Right hindlimb (tissue), 1 donor: ENCODE results near the gene SLC7A8.

Experiments
- DNase-seq: peaks from one replicate; pipeline ENCODE4 v3.0.0-alpha.2; 2018

The SLC7A8 gene

DNA sequence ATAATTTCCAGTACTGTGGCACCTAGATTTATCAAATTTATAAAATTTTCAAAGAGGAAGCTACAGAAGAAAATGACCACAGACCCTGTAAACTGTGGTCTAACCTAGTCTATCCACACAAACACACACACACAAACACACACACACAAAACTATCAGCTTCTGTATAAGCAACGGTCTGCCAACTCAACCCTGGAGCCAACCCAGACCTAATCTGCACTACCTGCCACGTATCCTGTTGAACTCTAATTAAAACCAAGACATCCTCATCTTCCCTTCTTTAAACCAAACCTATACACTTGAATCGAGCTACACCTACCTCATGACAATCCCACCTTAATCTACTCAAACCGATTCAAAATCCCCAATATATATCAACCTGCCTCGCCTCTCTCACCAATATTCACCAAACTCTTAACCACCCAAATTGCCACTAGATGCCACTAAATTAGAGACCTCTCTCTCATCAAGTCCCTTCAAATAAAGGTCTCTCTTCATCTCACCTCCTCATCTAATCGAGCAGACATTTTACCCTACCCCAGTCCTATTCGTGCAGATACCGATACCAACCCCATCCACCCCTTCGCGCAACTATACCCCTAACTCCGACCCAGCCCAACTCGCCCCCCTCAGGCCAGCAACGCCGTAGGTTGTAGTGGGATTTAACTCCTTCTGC is 89.3 kb downstream of the SLC7A8 start:
- no peak for DNase-seq

DNA sequence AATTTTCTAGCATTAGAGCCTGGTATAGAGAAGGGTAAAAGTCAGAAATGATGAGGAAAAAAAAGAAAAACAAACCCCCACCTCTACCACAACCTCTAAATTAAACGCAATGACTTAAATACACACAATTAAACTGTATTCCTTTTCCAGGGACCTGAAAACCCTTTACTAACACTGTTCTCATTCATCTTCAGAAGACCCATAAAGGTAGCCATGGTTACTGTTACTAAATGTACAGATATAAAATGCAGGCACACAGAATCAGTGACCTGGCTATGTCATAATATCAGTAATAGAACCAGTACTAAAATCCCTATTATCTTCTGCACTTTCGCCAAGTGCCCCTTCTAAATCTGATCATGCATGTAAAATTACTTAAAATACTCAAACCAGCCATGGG is 89.9 kb downstream of the SLC7A8 start:
- no peak for DNase-seq

DNA sequence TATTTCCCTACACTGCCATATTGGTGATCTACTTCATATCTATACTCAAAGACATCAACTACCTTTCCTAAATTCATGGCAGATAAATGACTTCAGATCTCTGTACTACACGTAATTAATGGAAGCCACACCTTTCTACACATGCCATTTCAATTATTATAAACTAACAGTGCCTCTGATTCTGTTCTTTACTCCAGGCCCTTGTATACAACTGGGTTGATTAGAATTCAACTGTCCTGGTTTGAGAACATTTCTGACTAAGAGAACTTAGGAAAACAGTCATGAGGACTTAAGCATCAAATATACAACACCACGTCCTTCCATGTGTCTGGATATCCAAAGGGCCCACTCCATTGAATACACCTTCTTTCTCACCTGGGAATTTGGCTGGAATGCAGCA is 90.4 kb downstream of the SLC7A8 start:
- no peak for DNase-seq

DNA sequence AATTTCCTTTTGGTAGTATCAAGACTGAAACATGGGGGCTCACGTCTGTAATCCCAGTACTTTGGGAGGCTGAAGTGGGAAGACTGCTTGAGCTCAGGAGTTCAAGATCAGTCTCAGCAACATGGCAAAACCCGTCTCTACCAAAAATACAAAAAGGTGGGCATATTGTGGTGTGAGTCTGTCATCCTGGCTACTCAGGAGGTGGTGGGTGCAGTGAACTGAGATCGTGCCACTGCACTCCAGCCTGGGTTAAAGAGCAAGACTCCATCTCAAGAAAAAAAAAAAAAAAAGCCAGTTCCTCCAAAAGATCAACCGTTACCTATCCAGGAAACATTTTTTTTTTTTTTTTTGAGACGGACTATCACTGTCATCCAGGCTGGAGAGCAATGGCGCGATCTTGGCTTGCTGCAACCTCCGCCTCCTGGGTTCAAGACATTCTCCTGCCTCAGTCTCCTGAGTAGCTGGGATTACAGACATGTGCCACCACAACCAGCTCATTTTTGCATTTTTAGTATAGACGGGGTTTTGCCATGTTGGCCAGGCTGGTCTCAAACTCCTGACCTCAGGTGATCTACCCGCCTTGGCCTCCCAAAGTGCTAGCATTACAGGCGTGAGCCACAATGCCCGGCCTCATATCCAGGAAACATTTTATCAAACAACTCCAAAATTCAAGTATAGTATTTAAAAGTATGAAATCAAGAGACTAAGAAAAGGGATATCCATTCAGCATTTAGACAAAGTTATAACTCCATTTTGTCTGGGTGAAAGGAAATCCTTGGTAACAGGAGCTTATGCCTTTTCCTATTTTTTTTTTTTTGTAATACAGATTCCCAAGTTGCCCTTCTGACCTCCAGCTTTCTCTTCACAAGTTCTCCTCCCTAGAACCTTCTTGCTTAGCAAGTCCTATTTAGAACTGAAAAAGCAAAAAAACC is 91.9 kb downstream of the SLC7A8 start:
- DNase-seq: no peak

DNA sequence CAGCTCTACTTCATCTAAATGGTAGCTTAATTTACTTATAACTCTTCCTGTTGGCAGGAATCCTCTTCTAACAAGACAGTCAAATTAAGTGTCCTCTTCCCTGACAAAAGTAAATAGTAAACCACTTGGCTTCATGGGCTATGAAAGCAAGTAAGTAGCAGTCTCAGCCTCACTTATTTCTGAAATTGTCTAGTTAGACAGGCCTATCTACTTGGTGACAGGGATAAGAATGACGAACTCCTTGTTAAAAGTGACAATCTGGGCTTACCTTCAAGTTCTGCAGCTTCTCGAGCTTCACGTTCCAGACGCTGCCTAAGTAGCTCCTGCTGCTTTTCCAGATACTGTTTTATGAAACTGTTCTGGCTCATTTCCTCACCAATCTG is 93.2 kb downstream of the SLC7A8 start:
- no peak for DNase-seq

DNA sequence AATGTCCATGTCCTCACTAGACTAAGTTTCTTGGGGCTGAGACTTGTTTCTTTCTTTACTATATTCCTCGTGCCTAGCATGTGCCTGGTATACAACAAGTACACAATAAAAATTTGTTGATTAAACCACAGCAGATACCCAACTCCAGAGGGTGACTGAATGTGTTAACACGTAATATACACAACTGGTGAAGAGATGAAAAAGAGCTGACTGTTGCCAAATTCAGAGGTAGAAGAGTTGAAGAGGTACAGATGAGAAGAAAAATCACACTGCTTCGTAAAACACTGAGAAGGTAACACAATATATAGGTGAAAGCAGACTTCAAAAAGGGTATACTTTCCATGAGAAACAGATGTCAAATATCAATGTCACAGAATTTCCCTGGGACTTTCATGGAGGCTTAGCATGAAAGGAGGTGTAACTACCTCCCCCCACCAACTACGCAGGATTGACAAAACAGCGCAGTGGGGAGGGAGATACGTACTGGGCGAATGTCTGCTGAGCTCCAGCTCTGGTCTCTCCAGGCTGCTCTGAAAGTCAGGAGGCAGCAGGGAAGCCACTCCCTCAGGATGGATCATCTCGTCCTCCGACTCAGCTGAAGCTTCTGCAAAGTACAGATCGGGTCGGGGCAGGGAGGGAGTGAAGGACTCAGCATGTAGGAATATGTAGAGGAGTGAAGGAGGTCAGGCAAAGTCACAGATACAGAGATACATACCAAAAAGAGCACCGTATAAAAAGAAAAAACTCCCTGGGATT is 93.8 kb downstream of the SLC7A8 start:
- DNase-seq: no peak

DNA sequence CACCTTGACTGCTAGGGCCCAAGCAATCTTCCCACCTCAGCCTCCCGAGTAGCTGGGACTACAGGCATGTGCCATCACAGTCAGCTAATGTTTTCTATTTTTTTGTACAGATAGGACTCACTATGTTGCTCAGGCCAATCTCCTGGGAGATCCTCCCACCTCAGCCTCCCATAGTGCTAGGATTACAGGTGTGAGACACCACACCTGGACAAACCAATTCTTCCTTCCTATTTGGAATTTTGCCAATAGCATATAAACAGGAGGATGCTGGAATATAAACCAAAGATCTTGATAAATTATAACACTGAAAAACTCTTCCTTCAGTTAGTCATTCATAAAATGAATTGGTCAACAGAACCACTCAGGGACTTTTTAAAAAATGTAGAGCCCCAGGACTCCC is 96.9 kb downstream of the SLC7A8 start:
- no peak for DNase-seq

DNA sequence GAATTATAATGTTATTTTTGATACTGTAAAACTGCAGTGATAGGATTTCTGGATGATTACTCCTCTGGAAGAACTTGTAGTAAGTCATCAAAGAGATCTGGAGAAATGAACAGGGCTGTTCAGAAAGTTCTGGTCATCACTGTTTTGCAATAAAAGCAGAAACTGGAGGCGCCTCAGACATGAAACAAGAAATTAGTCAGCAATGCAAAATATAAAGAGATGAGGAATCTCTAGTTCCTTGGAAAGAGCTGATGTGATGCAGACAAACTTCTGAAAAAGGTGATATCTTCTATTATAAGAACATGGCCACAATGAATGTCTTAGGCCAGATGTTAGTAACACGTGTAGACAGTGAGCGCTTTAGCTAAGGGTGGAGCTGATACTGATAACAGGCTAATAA is 98.0 kb downstream of the SLC7A8 start:
- DNase-seq: no peak

DNA sequence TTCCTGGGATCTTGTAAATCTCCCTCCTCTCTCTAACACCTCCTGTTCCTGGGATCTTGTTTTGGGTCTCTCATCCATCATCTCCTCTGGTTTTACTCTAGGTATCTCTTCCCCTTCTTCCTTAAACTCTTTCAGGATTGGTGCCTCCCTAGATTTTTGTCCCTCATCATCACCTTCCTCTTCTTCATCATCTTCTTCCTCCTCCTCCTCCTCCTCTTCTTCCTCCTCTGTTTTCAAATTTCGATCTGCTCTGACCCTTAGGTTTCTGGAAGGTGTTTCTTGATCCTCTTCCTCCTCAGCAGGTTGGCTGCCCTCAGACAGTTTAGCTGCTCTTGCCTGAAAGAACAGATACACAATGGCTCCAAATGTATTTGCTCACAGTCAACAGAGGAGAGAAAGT is 103.0 kb downstream of the SLC7A8 start:
- DNase-seq: no peak

DNA sequence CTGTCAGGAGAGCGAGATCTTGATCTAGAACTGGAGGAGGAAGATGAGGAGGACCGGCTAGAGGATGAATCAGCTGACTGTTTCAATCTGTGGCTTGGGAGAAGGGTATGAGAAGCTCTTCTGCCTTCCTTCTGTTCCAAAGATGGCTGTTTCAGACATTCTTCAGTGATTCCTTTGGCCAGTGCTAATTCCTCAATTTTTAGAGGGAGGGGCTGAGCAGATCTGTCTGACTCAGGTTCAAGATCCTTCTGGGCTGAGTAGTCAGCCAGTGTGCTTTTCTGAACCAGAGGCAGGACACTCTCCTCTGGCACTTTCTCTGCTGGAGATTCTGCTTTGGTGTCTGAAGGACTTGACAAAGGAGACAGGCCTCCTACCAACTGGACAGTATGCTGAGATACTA is 103.7 kb downstream of the SLC7A8 start:
- no peak for DNase-seq

DNA sequence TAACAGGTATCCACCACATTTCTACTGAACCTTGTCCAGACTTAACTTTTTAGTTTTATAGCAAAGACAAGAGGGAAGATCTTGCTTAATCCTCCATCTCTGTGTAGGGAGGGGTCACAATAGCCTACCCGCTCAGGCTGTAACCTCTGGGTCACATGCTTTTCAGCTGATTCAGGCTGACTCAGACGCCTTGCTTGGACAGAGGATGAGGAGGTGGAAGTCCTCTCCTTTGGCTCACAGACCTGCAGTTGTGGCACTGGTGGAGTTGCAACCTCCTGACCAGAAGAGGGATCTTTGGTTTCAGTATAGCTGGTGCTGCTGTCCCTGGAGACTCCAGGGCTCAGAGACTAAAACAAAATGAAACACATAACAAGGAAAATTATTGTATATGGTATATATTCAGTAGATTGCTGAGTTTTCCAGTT is 104.8 kb downstream of the SLC7A8 start:
- DNase-seq: no peak

DNA sequence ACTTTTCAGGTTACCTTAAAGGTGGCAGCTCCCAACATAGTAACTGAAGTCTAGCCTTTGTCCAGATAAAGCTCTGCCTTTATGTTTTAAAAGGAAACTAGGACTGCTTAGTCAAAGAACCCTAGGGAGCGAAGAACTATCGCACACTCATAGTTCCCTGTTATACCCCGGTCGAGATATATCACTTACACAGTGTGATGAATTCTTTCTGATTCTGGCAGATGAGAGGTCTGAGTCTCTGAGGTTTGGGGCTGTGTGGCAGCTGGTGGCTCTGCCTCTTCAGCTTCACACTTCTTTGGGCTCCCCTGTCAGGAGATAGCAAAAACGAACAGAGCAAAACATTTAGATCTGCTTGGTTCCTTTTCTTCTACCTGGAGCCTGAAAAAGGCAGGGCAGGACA is 105.5 kb downstream of the SLC7A8 start:
- no peak for DNase-seq

DNA sequence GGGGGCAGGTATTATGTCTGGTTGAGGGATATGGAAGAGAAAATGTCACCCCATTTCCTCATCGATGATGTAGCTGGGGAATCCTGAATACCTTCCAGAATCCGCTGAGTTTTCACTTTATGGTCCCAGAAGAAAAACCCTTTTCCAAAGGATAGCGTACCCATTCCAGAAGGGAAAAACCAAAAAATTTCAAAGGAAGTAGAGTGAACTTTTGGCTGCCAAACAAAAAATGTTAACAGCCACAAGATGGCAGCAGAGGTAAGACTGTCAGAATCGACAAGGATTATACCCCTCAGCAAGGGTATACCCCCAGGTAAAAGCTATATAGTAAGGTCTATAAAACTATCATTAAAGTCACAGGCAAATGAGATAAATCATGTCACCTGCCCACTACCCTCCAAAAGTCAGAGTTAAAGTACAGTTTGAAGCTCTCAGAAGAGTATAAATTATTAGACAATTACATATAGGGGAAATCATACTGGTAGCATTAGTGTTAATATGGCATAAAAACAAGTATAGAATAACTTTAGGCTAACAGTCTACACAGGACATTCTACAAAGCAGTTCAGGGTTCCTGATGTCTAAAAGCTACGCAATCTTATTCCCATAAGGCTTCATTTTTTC is 106.6 kb downstream of the SLC7A8 start:
- no peak for DNase-seq
